Neuronal stem cell (in vitro differentiated cells): ENCODE data around the gene RND1. TPM values are rescaled to one million over a fixed set of nuclear protein-coding genes. Genes with fewer than 3 reads are reported as not detected.
"Not testable (repeated sequence)": the region's sequence is repeated elsewhere in the genome, so short reads cannot be mapped to it uniquely, and the experiment has no call there.

Source experiments
- DNase-seq: peaks from one replicate; pipeline ENCODE4 v3.0.0-alpha.2; 2013; ENCODE audit warnings: low spot score
- H2AFZ ChIP-seq: one replicate; pipeline ENCODE4 v1.6.1; 2013; ENCODE audit warnings: mild to moderate bottlenecking, low read length, inconsistent platforms
- H2AK5ac ChIP-seq: 2 replicates; pipeline ENCODE4 v1.6.1; 2013; ENCODE audit warnings: low read depth, mild to moderate bottlenecking, inconsistent platforms, low read length, moderate library complexity, mixed read lengths
- H2BK120ac ChIP-seq: 2 replicates; pipeline ENCODE4 v1.6.1; 2013; ENCODE audit warnings: low read depth, mild to moderate bottlenecking, inconsistent platforms, low read length, moderate library complexity, mixed read lengths
- H2BK12ac ChIP-seq: one replicate; pipeline ENCODE4 v1.6.1; 2013; ENCODE audit warnings: low read length, inconsistent platforms
- H2BK15ac ChIP-seq: 2 replicates; pipeline ENCODE4 v1.6.1; 2013; ENCODE audit warnings: mild to moderate bottlenecking, low read length, inconsistent platforms, mixed read lengths
- H2BK5ac ChIP-seq: one replicate; pipeline ENCODE4 v1.6.1; 2013; ENCODE audit warnings: inconsistent platforms, mild to moderate bottlenecking, low read length, moderate library complexity
- H3K14ac ChIP-seq: one replicate; pipeline ENCODE4 v1.6.1; 2013; ENCODE audit warnings: low read length, inconsistent platforms
- H3K18ac ChIP-seq: 2 replicates; pipeline ENCODE4 v1.6.1; 2013; ENCODE audit warnings: low read length, inconsistent platforms
- H3K23ac ChIP-seq: 2 replicates; pipeline ENCODE4 v1.6.1; 2013; ENCODE audit warnings: low read depth, mild to moderate bottlenecking, mixed read lengths, low read length, inconsistent platforms; ENCODE audit not compliant: poor library complexity
- H3K27ac ChIP-seq: replicated peaks from 3 replicates; pipeline ENCODE4 v1.5.1; 2013; ENCODE audit warnings: low read length, inconsistent platforms
- H3K27me3 ChIP-seq, 3 experiments: 2 replicates each; pipeline ENCODE4 v1.6.1; 2013; ENCODE audit warnings: low read length in 3 of 3, mild to moderate bottlenecking in 2 of 3, inconsistent platforms in 1 of 3, low read depth in 1 of 3, mixed read lengths in 1 of 3, moderate library complexity in 1 of 3; ENCODE audit not compliant: control insufficient read depth in 3 of 3, insufficient read depth in 3 of 3
- H3K36me3 ChIP-seq, 2 donors: replicated peaks in 1 of 2; 2 replicates each; pipeline ENCODE4 v1.6.1; 2013; ENCODE audit warnings: low read length in 2 of 2; ENCODE audit not compliant: control insufficient read depth in 2 of 2, insufficient read depth in 2 of 2
- H3K4ac ChIP-seq: 2 replicates; pipeline ENCODE4 v1.6.1; 2013; ENCODE audit warnings: inconsistent platforms, mild to moderate bottlenecking, low read length, moderate library complexity
- H3K4me1 ChIP-seq, 2 donors: 1 replicate in 1 of 2; 2 replicates in 1 of 2; pipeline ENCODE4 v1.6.1; 2013; ENCODE audit warnings: low read length in 2 of 2, low read depth in 1 of 2; ENCODE audit not compliant: control insufficient read depth in 2 of 2, insufficient read depth in 1 of 2
- H3K4me2 ChIP-seq: one replicate; pipeline ENCODE4 v1.6.1; 2013; ENCODE audit warnings: mild to moderate bottlenecking, low read length, inconsistent platforms; ENCODE audit not compliant: insufficient read depth, poor library complexity, severe bottlenecking
- H3K4me3 ChIP-seq, 2 donors: 2 replicates each; pipeline ENCODE4 v1.5.1; 2013; ENCODE audit warnings: low read length in 2 of 2, mild to moderate bottlenecking in 2 of 2, inconsistent platforms in 1 of 2, moderate library complexity in 1 of 2
- H3K79me1 ChIP-seq: one replicate; pipeline ENCODE4 v1.6.1; 2013; ENCODE audit warnings: low read depth, mild to moderate bottlenecking, inconsistent platforms, low read length, moderate library complexity
- H3K9ac ChIP-seq: one replicate; pipeline ENCODE4 v1.6.1; 2013; ENCODE audit warnings: mild to moderate bottlenecking, low read depth, low read length, inconsistent platforms; ENCODE audit not compliant: poor library complexity
- H3K9me3 ChIP-seq, 2 donors: replicated peaks in 1 of 2; 2 replicates each; pipeline versions ENCODE3 to v1.6.1; 2013; ENCODE audit warnings: low read length in 2 of 2, mild to moderate bottlenecking in 2 of 2, inconsistent platforms in 1 of 2, low read depth in 1 of 2, mixed read lengths in 1 of 2, moderate library complexity in 1 of 2; ENCODE audit not compliant: control insufficient read depth in 2 of 2, insufficient read depth in 1 of 2
- H4K8ac ChIP-seq: one replicate; pipeline ENCODE4 v1.6.1; 2013; ENCODE audit warnings: low read depth, mild to moderate bottlenecking, inconsistent platforms, low read length, moderate library complexity
- H4K91ac ChIP-seq: one replicate; pipeline ENCODE4 v1.6.1; 2013; ENCODE audit warnings: low read length, low read depth, mild to moderate bottlenecking, inconsistent platforms; ENCODE audit not compliant: poor library complexity
- WGBS, 2 donors: extraction: QIAGEN DNeasy Blood & Tissue Kit; methylation state at CpG; one replicate each; pipeline ENCODE4 v1.1.7; 2013; ENCODE audit warnings: missing lambda C conversion rate in 2 of 2, mixed read lengths in 1 of 2; ENCODE audit not compliant: insufficient read length in 2 of 2, insufficient replicate concordance in 1 of 2; ENCODE audit errors: extremely low coverage in 2 of 2; 5-methylcytosine and 5-hydroxymethylcytosine counted together
- polyA plus RNA-seq, 2 experiments: library from polyadenylated mRNA; stranded (reverse); fragments of 200-250 nt; gene quantifications; one replicate each; pipeline ENCODE4 v1.2.3, GENCODE V29; 2013

The RND1 gene
- 7.0 TPM for polyA plus RNA-seq (2013, experiment 1 of 2)
- 7.1 TPM for polyA plus RNA-seq (2013, experiment 2 of 2)

DNA sequence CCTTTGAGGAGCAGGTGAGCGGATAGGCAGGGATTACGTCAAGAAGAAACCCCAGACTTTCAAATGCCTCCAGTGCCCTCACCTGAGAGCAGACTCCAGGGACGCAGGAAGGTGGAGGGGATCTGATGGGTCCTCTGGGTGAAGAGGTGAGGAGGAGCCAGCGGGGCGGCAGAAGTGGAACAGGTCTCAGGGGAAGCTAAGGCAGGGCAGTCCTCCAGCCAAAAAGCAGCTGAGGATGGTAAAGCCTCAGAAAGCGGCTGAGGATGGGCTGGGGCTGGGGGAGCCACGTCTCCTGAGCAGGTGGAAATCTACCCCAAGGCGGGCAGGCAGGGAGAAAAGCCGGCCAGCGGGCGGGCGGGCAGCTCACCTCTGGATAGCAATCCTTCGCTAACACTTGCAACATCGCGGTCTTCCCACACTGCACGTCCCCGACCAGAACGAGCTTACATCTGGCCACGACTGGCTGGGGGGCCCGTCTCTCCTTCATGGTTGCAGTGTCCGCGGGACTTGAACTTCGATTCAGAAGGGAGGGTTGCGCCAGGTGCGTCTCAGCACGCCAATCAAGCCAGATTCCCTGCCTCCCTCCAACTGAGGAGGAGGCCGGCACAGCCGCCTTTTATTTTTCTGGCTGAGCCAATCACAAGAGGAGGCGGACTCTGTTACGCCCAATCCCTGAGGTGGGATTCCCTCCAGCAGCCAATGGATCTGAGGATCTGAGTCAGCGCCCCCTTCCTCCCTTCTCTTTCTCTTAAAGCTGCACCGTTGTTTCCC, at the start of gene RND1:
RND1 (minus strand) TSS at position 590 of the 771 bp plus-strand sequence; CDS start at position 487, 103 bp downstream.
- H3K4ac ChIP-seq: no peak within 1 kb of the TSS
- peak within 1 kb of the TSS; percentile 50 for H2BK15ac ChIP-seq
- H3K27ac ChIP-seq: peak within 1 kb of the TSS; percentile 37
- peak within 1 kb of the TSS; percentile 73 to 89 for H3K4me3 ChIP-seq
- H3K4me1 ChIP-seq: peaks cover 24 to 32% of the 10 kb centered on the region in 2 donors
- H2AFZ ChIP-seq: peak within 1 kb of the TSS; percentile 76
- WGBS, 2 donors: no CpG with 5 or more reads among the region's 32 CpGs
- H3K9ac ChIP-seq: peak within 1 kb of the TSS; percentile 87
- no peaks in the 10 kb centered on the region for H3K9me3 ChIP-seq
- peak within 1 kb of the TSS; percentile 96 for H3K23ac ChIP-seq
- H2BK12ac ChIP-seq: peak within 1 kb of the TSS; percentile 68
- DNase-seq: peak; percentile 90
- no peak within 1 kb of the TSS for H2BK120ac ChIP-seq
- no peaks in the 10 kb centered on the region for H3K79me1 ChIP-seq
- H3K4me2 ChIP-seq: peak within 1 kb of the TSS; percentile 95
- H3K27me3 ChIP-seq: peaks cover 0 to 7% (median 2%) of the 10 kb centered on the region in 3 experiments
- H3K18ac ChIP-seq: peak within 1 kb of the TSS; percentile 90
- no peak within 1 kb of the TSS for H4K91ac ChIP-seq
- H3K14ac ChIP-seq: peak within 1 kb of the TSS; percentile 83
- H2AK5ac ChIP-seq: peak within 1 kb of the TSS; percentile 58
- peak within 1 kb of the TSS; percentile 35 for H2BK5ac ChIP-seq
- H3K36me3 ChIP-seq: peaks cover 11 to 17% of the 10 kb centered on the region in 2 donors
- H4K8ac ChIP-seq: no peak within 1 kb of the TSS

DNA sequence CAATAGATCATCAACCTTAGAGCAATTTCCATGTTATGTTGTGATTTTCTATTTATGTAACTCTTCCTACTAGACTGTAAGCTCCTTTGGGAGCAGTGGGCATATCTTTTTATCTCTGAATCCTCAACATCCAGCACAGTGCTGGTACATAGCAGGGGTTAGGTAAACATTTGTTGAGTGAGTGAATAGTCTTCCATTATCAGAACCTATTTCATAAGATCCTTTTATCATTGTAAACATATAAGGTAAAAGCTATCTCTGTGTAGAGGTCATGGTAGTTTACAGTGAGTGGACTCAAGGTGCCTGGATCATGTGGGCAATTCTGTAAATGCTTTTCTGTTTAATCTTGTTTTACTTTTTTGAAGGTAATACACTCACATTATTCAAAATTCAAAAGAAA, 44.5 kb upstream of the RND1 start:
- H3K23ac ChIP-seq: no peak overlapping the region

DNA sequence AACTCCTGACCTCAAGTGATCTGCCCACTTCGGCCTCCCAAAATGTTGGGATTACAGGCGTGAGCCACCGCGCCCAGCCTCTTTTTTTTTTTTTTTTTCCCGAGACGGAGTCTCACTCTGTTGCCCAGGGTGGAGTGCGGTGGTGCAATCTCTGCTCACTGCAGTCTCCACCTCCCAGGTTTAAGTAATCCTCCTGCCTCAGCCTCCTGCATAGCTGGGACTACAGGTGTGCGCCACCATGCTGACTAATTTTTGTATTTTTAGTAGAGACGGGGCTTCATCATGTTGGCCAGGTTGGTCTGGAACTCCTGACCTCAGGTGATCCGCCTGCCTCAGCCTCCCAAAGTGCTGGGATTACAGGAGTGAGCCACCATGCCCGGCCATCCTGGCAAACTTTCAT, 44.0 kb upstream of the RND1 start:
- H3K9me3 ChIP-seq, H4K91ac ChIP-seq, H3K36me3 ChIP-seq, H2BK12ac ChIP-seq, H2BK120ac ChIP-seq, H3K4me1 ChIP-seq, H3K14ac ChIP-seq, H3K18ac ChIP-seq, DNase-seq, H2BK5ac ChIP-seq, H4K8ac ChIP-seq, H3K79me1 ChIP-seq, H3K4me2 ChIP-seq, H3K9ac ChIP-seq, H2BK15ac ChIP-seq, H2AFZ ChIP-seq, H3K4me3 ChIP-seq, H3K4ac ChIP-seq, H2AK5ac ChIP-seq, H3K27ac ChIP-seq, H3K23ac ChIP-seq, H3K27me3 ChIP-seq: not testable (repeated sequence)
- WGBS, 2 donors: no CpG with 5 or more reads among the region's 11 CpGs

More for the DNA sequence above, 44.5 kb upstream of the RND1 start:
- Histone ChIP-seq H2BK5ac (no peak overlapping the region), H3K79me1 (no peaks in the 10 kb centered on the region), H4K8ac (no peak overlapping the region), H3K18ac (no peak overlapping the region), H2AFZ (no peak overlapping the region), H3K4me2 (no peak overlapping the region), H3K9me3 (no peaks in the 10 kb centered on the region), H3K36me3 (no peaks in the 10 kb centered on the region), H2AK5ac (no peak overlapping the region), H3K4me3 (no peak overlapping the region), H4K91ac (no peak overlapping the region), H2BK15ac (no peak overlapping the region), H3K27me3 (no peaks in the 10 kb centered on the region), H3K27ac (no peak overlapping the region), H3K9ac (no peak overlapping the region), H2BK120ac (no peak overlapping the region), H2BK12ac (no peak overlapping the region), H3K14ac (no peak overlapping the region), H3K4ac (no peak overlapping the region), H3K4me1 (peaks cover 0 to 5% of the 10 kb centered on the region in 2 donors)
- no peak for DNase-seq

- Histone ChIP-seq H3K9me3 (no peaks in the 10 kb centered on the region), H3K14ac (no peak overlapping the region), H4K91ac (no peak overlapping the region), H3K9ac (no peak overlapping the region), H4K8ac (no peak overlapping the region), H3K18ac (no peak overlapping the region), H2BK120ac (no peak overlapping the region), H3K4me1 (peaks cover 0 to 2% of the 10 kb centered on the region in 2 donors), H3K23ac (no peak overlapping the region), H2AK5ac (no peak overlapping the region), H3K4me2 (no peak overlapping the region), H2AFZ (no peak overlapping the region), H3K79me1 (no peaks in the 10 kb centered on the region), H3K27ac (no peak overlapping the region), H3K4ac (no peak overlapping the region), H3K27me3 (no peaks in the 10 kb centered on the region), H3K36me3 (no peaks in the 10 kb centered on the region), H3K4me3 (no peak overlapping the region), H2BK15ac (no peak overlapping the region), H2BK12ac (no peak overlapping the region), H2BK5ac (no peak overlapping the region)
- no peak for DNase-seq
- no CpG with 5 or more reads among the region's 3 CpGs for WGBS, 2 donors
Measured at GRCh38 chr12:48907245-48907644, 41.6 kb upstream of the RND1 start.
